Right cardiac atrium (tissue), 5 donors: ENCODE results near the gene INAFM2. TPM values are rescaled to one million over a fixed set of nuclear protein-coding genes. Genes with fewer than 3 reads are reported as not detected.
A peak's percentile ranks its signal among the peaks of the same experiment; 100 is the strongest.

Source experiments
- ATAC-seq, 2 donors: fragments of 200-7000 bp; cut with Tn5 transposase; one replicate each; pipeline versions ENCODE4 v1.8.0 to v1.9.1; 2020; ENCODE audit warnings: moderate library complexity in 2 of 2, mild to moderate bottlenecking in 1 of 2
- DNase-seq, 3 donors: peaks; one replicate each; pipeline ENCODE4 v3.0.0-alpha.2; 2020
- H3K27ac ChIP-seq: one replicate; pipeline ENCODE4 v1.5.1; 2013; ENCODE audit warnings: mild to moderate bottlenecking, low read length, control low read depth, moderate library complexity
- H3K27me3 ChIP-seq: one replicate; pipeline ENCODE4 v1.6.1; 2013; ENCODE audit not compliant: control insufficient read depth, insufficient read depth
- H3K4me1 ChIP-seq: one replicate; pipeline ENCODE4 v1.6.1; 2013; ENCODE audit warnings: low read length; ENCODE audit not compliant: control insufficient read depth, insufficient read depth
- H3K4me3 ChIP-seq: one replicate; pipeline ENCODE4 v1.5.1; 2013; ENCODE audit warnings: low read length, control low read depth
- H3K9me3 ChIP-seq: one replicate; pipeline ENCODE4 v1.6.1; 2013; ENCODE audit warnings: low read length; ENCODE audit not compliant: control insufficient read depth
- WGBS: extraction: QIAGEN DNeasy Blood & Tissue Kit; methylation state at CpG from one replicate; pipeline ENCODE4 v1.1.7; 2013; 5-methylcytosine and 5-hydroxymethylcytosine counted together
- intact Hi-C, 4 donors: fragments of 100-400 bp; cut with DNase I; formaldehyde crosslinking; loops; one replicate each; pipeline versions ENCODE4 v1.11.0 to v1.14.0; 2022 to 2023
- polyA plus RNA-seq: library from polyadenylated mRNA; stranded (reverse); fragments of 200-250 nt; gene quantifications from one replicate; pipeline ENCODE4 v1.2.3, GENCODE V29; 2013
- total RNA-seq, 4 donors: library from RNA; stranded (reverse); fragmentation: NEBNext Ultra II Directional; extraction: Animal tissue kit (Norgen Biotek cat#: 25700); gene quantifications; one replicate each; pipeline ENCODE4 v1.2.1, GENCODE V29; 2021
- donor health status: healthy with polysubstance abuse.
- donor health status: DM: no; HTN: yes; CAD: no.
- donor health status: DM: no; HTN: no; CAD: no.
- donor health status: DM: no; HTN: yes; CAD: no; lungs with severe emphysema.
- donor health status: DM: yes; HTN: yes; CAD: no.

Gene INAFM2
- total and polyA plus RNA-seq, 5 donors: 47.3 to 115 (median 72.8) TPM

- Histone ChIP-seq H3K4me1 (no peaks in the 10 kb centered on the region), H3K27ac (no peak overlapping the region), H3K27me3 (no peaks in the 10 kb centered on the region), H3K4me3 (no peak overlapping the region), H3K9me3 (no peaks in the 10 kb centered on the region)
- 40% methylated on average over 9 of the region's 9 CpGs for WGBS
- DNase-seq (peak in 1 of 3 donors; percentile 65), ATAC-seq (peak in 1 of 2 donors; percentile 10)
- intact Hi-C loops: loop anchor here in 1 of 4 donors (5.0 kb wide), 1 partner anchor 32 kb away; the partner anchor contains the start of gene INAFM2
Observed at GRCh38 chr15:40354408-40355171, 31.1 kb downstream of the INAFM2 start.

DNA sequence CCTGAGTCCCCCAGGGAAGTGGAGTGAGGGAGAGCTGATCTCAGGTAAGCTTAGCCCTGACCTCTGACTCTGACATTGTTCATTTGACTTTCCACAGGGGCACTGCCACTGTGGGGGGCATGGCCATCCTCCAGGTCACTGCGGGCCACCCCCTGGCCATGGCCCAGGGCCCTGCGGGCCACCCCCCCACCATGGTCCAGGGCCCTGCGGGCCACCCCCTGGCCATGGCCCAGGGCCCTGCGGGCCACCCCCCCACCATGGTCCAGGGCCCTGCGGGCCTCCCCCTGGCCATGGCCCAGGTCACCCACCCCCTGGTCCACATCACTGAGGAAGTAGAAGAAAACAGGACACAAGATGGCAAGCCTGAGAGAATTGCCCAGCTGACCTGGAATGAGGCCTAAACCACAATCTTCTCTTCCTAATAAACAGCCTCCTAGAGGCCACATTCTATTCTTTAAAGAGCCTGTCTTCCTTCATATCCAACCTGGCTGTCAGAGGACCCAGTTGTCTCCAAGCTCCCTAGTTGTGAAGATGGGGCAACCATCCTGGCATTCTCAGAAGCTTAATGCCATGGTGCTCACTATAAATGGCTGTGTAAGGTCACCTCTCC is 32.6 kb downstream of the INAFM2 start:
- no peaks in the 10 kb centered on the region for H3K4me1 ChIP-seq
- no peak overlapping the region for H3K27ac ChIP-seq
- no peaks in the 10 kb centered on the region for H3K9me3 ChIP-seq
- intact Hi-C loops: loop anchor here in 1 of 4 donors (5.0 kb wide), 1 partner anchor 34 kb away; the partner anchor contains the start of gene INAFM2
- no peak for ATAC-seq
- no peak overlapping the region for H3K4me3 ChIP-seq
- 91% methylated on average over 5 of the region's 5 CpGs for WGBS
- DNase-seq: no peak
- H3K27me3 ChIP-seq: no peaks in the 10 kb centered on the region

- intact Hi-C loops: loop anchor here in 1 of 4 donors (5.0 kb wide), 1 partner anchor 35 kb away; the partner anchor contains the start of gene INAFM2
- DNase-seq (no peak), ATAC-seq (no peak)
- H3K9me3 ChIP-seq: no peaks in the 10 kb centered on the region
- H3K27ac ChIP-seq: no peak overlapping the region
- 90% methylated on average over 1 of the region's 1 CpG for WGBS
- H3K27me3 ChIP-seq: no peaks in the 10 kb centered on the region
- no peak overlapping the region for H3K4me3 ChIP-seq
- no peaks in the 10 kb centered on the region for H3K4me1 ChIP-seq
Observed at GRCh38 chr15:40357246-40357645, 33.8 kb downstream of the INAFM2 start.

DNA sequence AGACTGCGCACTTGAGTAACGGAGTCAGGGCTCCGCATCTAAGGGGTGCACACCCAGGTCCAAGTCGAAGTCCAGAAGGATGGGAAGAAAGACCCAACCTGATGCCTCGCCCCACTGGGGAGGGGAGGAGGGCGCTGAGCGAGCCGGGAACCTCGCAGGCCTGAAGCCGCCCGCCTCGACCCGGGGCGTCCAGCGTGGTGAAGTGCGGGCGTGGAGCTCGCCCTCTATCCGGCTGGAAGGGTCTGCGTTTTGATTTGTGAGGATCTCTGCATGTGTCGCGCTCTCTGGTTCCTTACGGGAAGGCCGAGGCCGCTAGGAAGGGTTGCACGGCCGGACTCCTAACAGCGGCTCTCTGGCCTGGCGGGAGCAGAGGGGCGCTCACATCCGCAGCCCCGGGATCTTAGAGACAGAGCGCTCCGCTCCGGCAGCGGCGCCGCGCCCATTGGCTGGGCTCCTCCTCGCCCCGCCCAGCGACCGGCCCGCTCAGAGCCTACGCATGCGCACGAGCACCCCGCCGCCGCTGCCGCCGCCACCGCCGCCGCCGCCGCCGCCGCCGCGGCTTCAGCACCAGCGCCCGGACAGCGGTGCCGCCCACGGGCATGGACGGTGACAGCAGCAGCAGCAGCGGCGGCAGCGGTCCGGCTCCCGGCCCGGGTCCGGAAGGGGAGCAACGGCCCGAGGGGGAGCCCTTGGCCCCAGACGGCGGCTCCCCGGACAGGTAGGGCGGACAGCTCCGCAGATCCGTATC is 34.4 kb downstream of the INAFM2 start, which contains the start of gene DISP2:
Gene DISP2, plus strand, starts transcription at position 497 of the 748 bp plus-strand sequence. Its CDS starts 103 bp downstream, at position 600.
- Histone ChIP-seq H3K4me3 (peak within 1 kb of the TSS; percentile 53), H3K27ac (peak within 1 kb of the TSS; percentile 4), H3K9me3 (no peaks in the 10 kb centered on the region), H3K4me1 (no peaks in the 10 kb centered on the region), H3K27me3 (no peaks in the 10 kb centered on the region)
- intact Hi-C loops: loop anchor here in 1 of 4 donors (5.0 kb wide), 1 partner anchor 36 kb away; the partner anchor contains the start of gene INAFM2
- 3% methylated on average over 81 of the region's 82 CpGs for WGBS
- peak; percentile 90 for ATAC-seq
- peak; percentile 89 to 96 (median 96) for DNase-seq

DNA sequence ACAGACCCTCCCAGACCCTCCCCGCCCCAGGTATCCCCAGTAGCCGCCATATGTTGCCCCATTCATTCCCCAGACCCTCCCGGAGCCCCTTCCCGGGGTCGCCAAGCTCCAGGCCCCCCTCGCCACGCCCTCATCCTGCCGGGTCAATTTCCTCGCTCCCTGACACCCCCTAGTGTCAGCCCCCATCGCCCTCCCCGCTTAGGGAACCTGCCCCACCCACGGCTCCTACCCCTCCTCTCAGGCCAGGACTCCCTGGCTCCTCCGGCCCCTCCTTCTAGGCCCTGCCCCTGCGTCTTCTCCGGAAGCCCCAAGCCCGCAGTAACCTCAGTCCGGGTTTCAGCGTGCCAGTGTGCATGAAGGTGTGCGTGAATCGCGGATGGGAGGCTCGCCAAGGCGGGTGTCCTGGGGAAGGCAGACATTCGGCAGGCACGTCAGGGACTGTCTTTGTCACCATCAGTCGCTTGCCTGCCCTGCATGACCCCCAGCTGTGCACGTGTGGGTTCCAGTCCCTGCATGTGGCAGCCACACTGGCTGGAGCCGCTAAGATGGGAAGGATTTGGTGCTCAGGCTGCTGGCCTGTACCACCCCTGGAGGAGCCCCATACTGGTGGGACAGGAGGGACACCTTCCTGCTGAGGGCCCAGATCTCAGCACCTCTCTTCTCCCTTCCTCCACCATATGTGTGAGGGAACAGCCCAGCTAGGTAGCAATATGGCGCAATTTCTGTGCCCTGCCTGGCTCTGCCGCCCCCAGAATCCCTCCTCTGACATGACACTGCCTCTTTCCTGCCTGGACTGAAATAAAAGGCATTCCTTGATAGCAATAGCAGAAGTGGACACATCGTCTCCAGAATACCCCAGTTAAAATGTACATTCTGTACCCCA is 35.2 kb downstream of the INAFM2 start:
- Histone ChIP-seq H3K4me1 (no peaks in the 10 kb centered on the region), H3K9me3 (no peaks in the 10 kb centered on the region), H3K27ac (no peak overlapping the region), H3K4me3 (peak overlapping the region; percentile 53), H3K27me3 (no peaks in the 10 kb centered on the region)
- intact Hi-C loops: loop anchor here in 1 of 4 donors (5.0 kb wide), 1 partner anchor 36 kb away; the partner anchor contains the start of gene INAFM2
- WGBS: 10% methylated on average over 31 of the region's 31 CpGs
- ATAC-seq (peak; percentile 23), DNase-seq (peak; percentile 38 to 75 (median 75))

DNA sequence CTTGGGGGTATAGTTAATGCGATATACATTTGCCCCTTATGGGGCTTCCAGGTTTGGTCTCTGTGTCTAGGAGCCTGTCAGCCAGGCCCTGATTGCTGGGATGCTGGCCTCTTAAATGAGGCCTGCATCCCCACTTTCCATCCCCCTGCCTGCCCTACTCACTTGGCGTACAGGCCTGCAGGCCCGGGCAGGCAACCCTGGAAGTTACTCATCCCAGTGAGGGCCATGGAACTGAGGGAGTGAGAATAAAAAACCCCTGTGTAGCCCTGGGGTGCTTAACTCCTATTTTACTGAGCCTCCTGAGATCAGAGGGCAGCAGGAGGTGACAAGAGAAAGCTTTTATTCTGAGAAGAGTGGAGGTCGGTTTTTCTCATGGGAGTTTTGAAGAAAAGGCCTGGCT is 36.5 kb downstream of the INAFM2 start:
- no peaks in the 10 kb centered on the region for H3K27me3 ChIP-seq
- no peak for DNase-seq
- H3K4me1 ChIP-seq: no peaks in the 10 kb centered on the region
- 93% methylated on average over 4 of the region's 4 CpGs for WGBS
- intact Hi-C loops: loop anchor here in 2 of 4 donors (10.0 kb wide), 2 partner anchors 55 to 65 kb away; no protein-coding TSS in a partner anchor
- H3K9me3 ChIP-seq: no peaks in the 10 kb centered on the region
- no peak overlapping the region for H3K27ac ChIP-seq
- ATAC-seq: no peak
- H3K4me3 ChIP-seq: no peak overlapping the region

DNA sequence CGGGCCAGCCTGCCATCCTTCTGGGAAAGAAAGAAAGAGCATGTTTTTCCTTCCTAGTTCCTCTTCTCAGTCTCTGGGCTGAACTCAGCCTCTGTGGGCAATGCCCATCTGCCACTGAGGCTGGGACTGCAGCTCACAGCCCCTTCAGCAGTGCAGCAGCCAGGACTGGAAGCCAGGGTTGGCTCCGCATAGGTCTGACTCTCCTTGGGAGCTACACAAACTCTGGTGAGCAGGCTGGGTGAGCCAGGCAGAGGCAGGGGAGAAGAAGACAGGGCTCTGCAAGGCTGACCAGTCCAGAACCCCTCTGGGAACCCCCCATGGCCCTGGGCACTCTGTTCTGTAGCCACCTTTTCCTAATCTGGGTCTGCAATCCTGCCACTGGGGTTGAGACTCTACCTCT is 38.1 kb downstream of the INAFM2 start:
- no peak for ATAC-seq
- H3K4me1 ChIP-seq: peaks cover 8% of the 10 kb centered on the region
- H3K9me3 ChIP-seq: no peaks in the 10 kb centered on the region
- intact Hi-C loops: loop anchor here in 2 of 4 donors (10.0 kb wide), 2 partner anchors 53 to 63 kb away; no protein-coding TSS in a partner anchor
- no peak for DNase-seq
- H3K27ac ChIP-seq: no peak overlapping the region
- H3K4me3 ChIP-seq: no peak overlapping the region
- 94% methylated on average over 2 of the region's 2 CpGs for WGBS
- H3K27me3 ChIP-seq: no peaks in the 10 kb centered on the region

DNA sequence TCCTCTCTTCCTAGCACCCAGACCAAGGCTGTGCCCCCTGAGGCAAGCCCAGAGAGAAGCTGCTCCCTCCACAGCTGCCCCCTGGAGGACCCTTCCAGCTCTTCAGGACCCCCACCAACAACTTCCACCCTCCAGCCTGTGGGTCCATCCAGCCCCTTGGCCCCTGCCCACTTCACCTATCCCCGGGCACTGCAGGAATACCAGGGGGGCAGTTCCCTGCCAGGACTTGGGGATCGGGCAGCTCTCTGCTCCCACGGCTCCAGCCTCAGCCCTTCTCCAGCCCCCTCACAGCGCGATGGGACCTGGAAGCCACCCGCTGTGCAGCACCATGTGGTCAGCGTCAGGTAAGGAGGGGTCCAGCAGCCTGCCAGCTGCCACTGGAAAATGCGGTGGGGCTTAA is 40.1 kb downstream of the INAFM2 start:
- DNase-seq (no peak), ATAC-seq (no peak)
- H3K4me1 ChIP-seq: peaks cover 15% of the 10 kb centered on the region
- intact Hi-C loops: loop anchor here in 2 of 4 donors (10.0 kb wide), 2 partner anchors 51 to 61 kb away; no protein-coding TSS in a partner anchor
- no peak overlapping the region for H3K4me3 ChIP-seq
- 87% methylated on average over 8 of the region's 8 CpGs for WGBS
- no peaks in the 10 kb centered on the region for H3K9me3 ChIP-seq
- H3K27ac ChIP-seq: no peak overlapping the region
- no peaks in the 10 kb centered on the region for H3K27me3 ChIP-seq

DNA sequence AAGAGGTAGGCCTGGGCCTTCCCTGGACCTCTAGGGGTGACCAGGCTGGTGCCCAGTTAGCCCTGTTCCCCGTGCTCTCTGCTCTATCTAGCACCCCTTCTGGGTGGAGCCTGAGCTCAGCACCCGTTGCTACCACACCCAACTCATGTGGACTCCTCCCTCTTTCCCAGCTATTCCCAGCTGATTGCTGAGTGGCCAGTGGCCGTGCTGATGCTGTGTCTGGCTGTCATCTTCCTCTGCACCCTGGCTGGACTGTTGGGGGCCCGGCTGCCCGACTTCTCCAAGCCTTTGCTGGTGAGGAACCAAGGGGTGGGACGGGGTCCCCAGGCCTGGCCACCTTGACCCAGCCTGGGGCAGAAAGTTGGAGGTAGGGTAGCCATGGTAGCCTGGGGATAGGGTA is 40.8 kb downstream of the INAFM2 start:
- Histone ChIP-seq H3K4me1 (peaks cover 15% of the 10 kb centered on the region), H3K4me3 (no peak overlapping the region), H3K27ac (no peak overlapping the region), H3K9me3 (no peaks in the 10 kb centered on the region), H3K27me3 (no peaks in the 10 kb centered on the region)
- intact Hi-C loops: loop anchor here in 2 of 4 donors (10.0 kb wide), 2 partner anchors 51 to 61 kb away; no protein-coding TSS in a partner anchor
- ATAC-seq (no peak), DNase-seq (no peak)
- WGBS: 76% methylated on average over 6 of the region's 6 CpGs

- H3K27ac ChIP-seq: no peak overlapping the region
- ATAC-seq: no peak
- peaks cover 15% of the 10 kb centered on the region for H3K4me1 ChIP-seq
- 77% methylated on average over 5 of the region's 5 CpGs for WGBS
- intact Hi-C loops: loop anchor here in 2 of 4 donors (10.0 kb wide), 2 partner anchors 50 to 60 kb away; no protein-coding TSS in a partner anchor
- H3K4me3 ChIP-seq: no peak overlapping the region
- H3K9me3 ChIP-seq: no peaks in the 10 kb centered on the region
- DNase-seq: no peak
- no peaks in the 10 kb centered on the region for H3K27me3 ChIP-seq
Observed at GRCh38 chr15:40365016-40365415, 41.5 kb downstream of the INAFM2 start.
